Naive thymus-derived CD8-positive, alpha-beta T cell (primary cell): ENCODE data around the gene PALLD. TPM values are rescaled to one million over a fixed set of nuclear protein-coding genes. Genes with fewer than 3 reads are reported as not detected.

ENCODE experiments used
- ATAC-seq, 2 donors: fragments of 150-1000 bp; cut with Tn5 transposase in 1 of 2; sonication (Bioruptor Pico), chemical (Tn5 transposase) in 1 of 2; 1 replicate in 1 of 2; 2 replicates in 1 of 2; pipeline ENCODE4 v1.10.0; 2021; ENCODE audit warnings: mild to moderate bottlenecking in 2 of 2, moderate library complexity in 2 of 2
- POLR2A ChIA-PET: fragments of 350-600 bp; sonication (Branson Sonifier 250); formaldehyde crosslinking; loops from one replicate; lab custom pipeline; 2021; ENCODE audit warnings: antibody characterized with exemption; lab: Charles Lee
- DNase-seq, 10 donors: peaks; one replicate each; pipeline versions ENCODE4 v3.0.0 to v3.0.0-alpha.2; 2020 to 2022
- H3K27ac Mint-ChIP-seq, 10 donors: one replicate each; pipeline ENCODE4 v1.8.0; 2020 to 2022; ENCODE audit warnings: mild to moderate bottlenecking in 10 of 10, mixed read lengths in 10 of 10, moderate library complexity in 4 of 10, inconsistent platforms in 1 of 10
- H3K27me3 Mint-ChIP-seq, 5 donors: one replicate each; pipeline ENCODE4 v1.8.0; 2021 to 2022; ENCODE audit warnings: mixed read lengths in 5 of 5
- H3K36me3 Mint-ChIP-seq, 3 donors: one replicate each; pipeline ENCODE4 v1.8.0; 2020 to 2022; ENCODE audit warnings: mixed read lengths in 3 of 3, mild to moderate bottlenecking in 2 of 3, inconsistent platforms in 1 of 3
- H3K4me1 Mint-ChIP-seq, 4 donors: one replicate each; pipeline ENCODE4 v1.8.0; 2021 to 2022; ENCODE audit warnings: mixed read lengths in 4 of 4
- H3K4me3 Mint-ChIP-seq, 10 donors: one replicate each; pipeline ENCODE4 v1.8.0; 2020 to 2022; ENCODE audit warnings: mild to moderate bottlenecking in 10 of 10, mixed read lengths in 10 of 10, moderate library complexity in 6 of 10, inconsistent platforms in 1 of 10
- H3K9me3 Mint-ChIP-seq, 9 donors: one replicate each; pipeline ENCODE4 v1.8.0; 2020 to 2022; ENCODE audit warnings: mixed read lengths in 9 of 9, mild to moderate bottlenecking in 3 of 9, inconsistent platforms in 1 of 9, moderate library complexity in 1 of 9
- polyA plus RNA-seq, 3 donors: library from polyadenylated mRNA; unstranded; fragments of 300-500 nt; fragmentation: Illumina TruSeq; gene quantifications; one replicate each; pipeline ENCODE4 v1.2.3, GENCODE V29; 2021
- total RNA-seq, 8 experiments: library from RNA in 2 of 8; stranded (reverse) in 2 of 8; gene quantifications; one replicate each; pipeline ENCODE4 v1.2.3 and lab custom pipeline; 2021 to 2026

The PALLD gene
- total and polyA plus RNA-seq, 5 experiments from 2014 or later: 0.08 to 0.34 (median 0.32) TPM; not detected in 2

DNA sequence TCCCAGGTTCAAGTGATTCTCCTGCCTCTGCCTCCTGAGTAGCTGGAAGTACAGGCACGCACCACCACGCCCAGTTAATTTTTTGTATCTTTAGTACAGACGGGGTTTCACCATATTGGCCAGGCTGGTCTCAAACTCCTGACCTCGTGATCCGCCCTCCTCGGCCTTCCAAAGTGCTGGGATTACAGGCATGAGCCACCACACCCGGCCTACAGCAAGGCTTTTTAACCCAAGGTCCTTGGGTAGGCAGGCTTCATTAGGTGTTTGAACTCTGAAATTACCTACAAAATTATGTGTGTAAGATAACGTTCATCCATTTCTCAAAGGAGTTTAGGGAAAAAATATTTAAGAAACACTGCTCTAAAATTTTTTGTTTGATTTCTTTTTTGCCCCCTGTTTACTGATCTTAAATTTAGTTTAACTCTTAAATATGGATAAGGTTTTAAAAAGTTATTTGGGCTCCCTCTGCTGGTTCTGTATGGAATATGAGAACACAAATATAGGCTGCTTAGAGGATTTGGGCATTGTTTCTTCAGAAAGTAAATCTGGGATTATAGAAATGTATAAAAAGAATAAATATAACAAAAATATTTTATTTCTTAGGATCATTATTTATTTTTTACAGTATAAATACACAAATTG lies 420.4 kb downstream of the PALLD start:
- ATAC-seq (no peak), DNase-seq (peak in 3 of 10 donors; percentile 4 to 20 (median 5))
- H3K27me3 Mint-ChIP-seq: no peaks in the 10 kb centered on the region
- no peak overlapping the region for H3K27ac Mint-ChIP-seq
- H3K9me3 Mint-ChIP-seq: no peaks in the 10 kb centered on the region
- POLR2A ChIA-PET: no interaction called here
- no peak overlapping the region for H3K4me3 Mint-ChIP-seq
- no peaks in the 10 kb centered on the region for H3K36me3 Mint-ChIP-seq
- no peaks in the 10 kb centered on the region for H3K4me1 Mint-ChIP-seq

DNA sequence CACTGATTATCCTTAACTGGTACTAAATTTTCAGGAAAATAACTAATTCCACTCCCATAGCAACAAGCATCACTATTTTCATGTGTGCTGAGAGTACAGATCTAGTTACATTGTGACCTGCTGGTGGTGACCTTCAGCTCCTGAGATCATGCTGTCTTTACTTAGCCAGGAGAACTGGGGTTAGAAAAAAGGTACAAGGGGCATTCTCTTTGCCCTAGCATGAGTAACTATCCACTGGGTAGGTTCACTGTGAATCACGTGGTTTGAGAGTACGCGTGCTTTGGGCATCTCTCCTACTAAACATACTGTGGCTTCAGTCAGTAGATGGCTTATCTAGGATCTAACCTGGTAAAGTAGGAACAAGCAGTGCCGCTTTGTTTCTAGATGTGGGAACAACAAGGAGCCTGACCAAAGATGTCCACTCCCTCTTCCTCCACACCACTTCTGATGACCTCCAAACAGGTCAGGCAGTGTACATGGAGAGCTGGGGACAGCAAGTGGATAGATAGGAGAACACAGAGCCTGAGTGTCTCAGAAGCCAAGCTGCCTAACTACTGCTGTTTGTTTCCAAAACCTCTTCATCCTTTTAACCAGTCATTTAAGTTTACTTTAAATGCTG lies 423.0 kb downstream of the PALLD start:
- Mint-ChIP-seq H3K4me3 (no peak overlapping the region), H3K27me3 (peaks cover 0 to 3% (median 0%) of the 10 kb centered on the region in 5 donors), H3K27ac (peak overlapping the region in 1 of 10 donors; percentile 24), H3K4me1 (peaks cover 0 to 6% (median under 1%) of the 10 kb centered on the region in 4 donors), H3K36me3 (no peaks in the 10 kb centered on the region), H3K9me3 (no peaks in the 10 kb centered on the region)
- ATAC-seq: no peak
- POLR2A ChIA-PET: no interaction called here
- DNase-seq: no peak

DNA sequence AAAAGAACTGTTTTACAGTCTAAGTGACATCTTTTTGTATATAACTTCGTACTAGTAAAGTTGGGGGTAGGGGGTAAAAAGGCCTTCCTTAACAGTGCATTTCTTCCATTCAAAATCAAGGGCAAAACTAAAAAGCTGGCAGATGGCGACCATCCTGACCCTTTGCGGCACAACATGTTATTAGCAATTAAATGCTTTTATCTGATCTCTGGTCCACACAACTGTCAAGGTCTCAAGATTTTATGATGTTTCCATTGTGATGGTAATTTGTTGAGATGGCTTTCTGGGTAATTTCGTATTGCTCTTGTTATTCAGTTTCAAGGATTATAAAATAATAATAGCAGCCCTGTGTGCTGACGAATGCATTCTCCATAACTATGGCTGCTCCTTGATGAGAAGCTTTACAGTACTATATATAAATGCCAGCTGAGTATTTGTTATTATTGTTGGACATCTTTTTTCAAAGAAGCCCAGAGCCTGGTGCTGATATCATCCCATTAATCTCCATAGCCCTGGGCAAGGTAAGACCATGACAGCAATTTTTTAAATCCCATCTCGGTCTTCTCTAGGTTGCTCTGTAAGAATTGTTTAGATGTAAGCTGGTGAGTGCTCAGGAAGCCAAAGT lies 423.7 kb downstream of the PALLD start:
- Mint-ChIP-seq H3K27me3 (peaks cover 0 to 3% (median 0%) of the 10 kb centered on the region in 5 donors), H3K4me1 (peaks cover 0 to 6% (median under 1%) of the 10 kb centered on the region in 4 donors), H3K36me3 (no peaks in the 10 kb centered on the region), H3K27ac (no peak overlapping the region), H3K4me3 (no peak overlapping the region), H3K9me3 (no peaks in the 10 kb centered on the region)
- DNase-seq: no peak
- POLR2A ChIA-PET: no interaction called here
- ATAC-seq: no peak

DNA sequence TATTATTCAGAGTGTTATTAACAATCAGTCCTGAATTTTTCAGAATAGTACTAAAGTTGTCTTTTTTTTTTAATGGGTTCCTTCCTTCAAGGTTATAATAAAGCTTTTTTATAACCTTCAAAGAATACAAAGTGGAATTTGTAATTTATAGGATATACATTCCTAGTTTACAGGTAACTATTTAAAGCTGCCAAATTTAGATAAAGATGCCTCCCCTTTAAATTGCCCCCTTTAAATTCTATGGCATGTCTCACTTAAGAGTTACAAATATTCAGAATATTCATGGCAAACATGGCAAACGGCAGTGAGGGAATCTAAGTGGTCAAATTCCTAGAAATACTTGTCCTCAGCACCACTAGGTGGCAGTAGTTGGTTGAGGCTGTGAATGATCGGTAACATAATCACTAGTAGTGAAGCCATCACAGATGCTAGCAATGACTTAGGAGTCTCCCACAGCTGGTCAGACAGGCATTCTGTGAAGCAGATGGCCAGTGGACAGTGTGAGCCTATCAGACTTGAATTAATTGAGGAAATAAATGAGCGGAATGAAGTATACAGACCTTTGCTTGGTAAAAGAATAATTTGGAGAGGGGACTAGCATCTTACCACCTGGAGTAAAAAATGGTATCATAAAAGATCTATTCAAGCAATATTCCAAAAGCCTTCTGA lies 426.8 kb downstream of the PALLD start:
- DNase-seq (peak; percentile 4 to 73 (median 46)), ATAC-seq (peak; percentile 54 to 67)
- Mint-ChIP-seq H3K27me3 (peaks cover 0 to 3% (median 0%) of the 10 kb centered on the region in 5 donors), H3K36me3 (no peaks in the 10 kb centered on the region), H3K4me3 (no peak overlapping the region), H3K4me1 (peaks cover 0 to 6% (median under 1%) of the 10 kb centered on the region in 4 donors), H3K9me3 (no peaks in the 10 kb centered on the region), H3K27ac (peak overlapping the region in 1 of 10 donors; percentile 66)
- POLR2A ChIA-PET: interaction anchor here (0.7 kb wide), 1 partner anchor 599 kb away, joined by 4 read pairs; no protein-coding TSS in a partner anchor

DNA sequence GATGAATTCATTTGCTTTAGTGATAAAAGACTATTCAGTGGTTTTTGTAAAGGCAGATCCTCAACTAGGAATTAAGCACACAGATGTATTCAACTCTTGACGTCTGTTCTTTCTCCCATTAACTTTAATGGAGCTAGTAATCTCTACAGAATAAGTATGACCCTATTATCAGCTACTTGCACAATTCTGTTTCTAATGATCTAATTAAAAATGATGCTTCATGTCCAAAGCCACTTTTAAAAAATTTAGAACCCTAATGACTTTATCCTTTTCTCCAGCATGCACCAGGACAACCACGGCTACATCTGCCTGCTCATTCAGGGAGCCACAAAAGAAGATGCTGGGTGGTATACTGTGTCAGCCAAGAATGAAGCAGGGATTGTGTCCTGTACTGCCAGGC lies 427.8 kb downstream of the PALLD start:
- H3K27me3 Mint-ChIP-seq: peaks cover 0 to 3% (median 0%) of the 10 kb centered on the region in 5 donors
- no peak for DNase-seq
- POLR2A ChIA-PET: no interaction called here

DNA sequence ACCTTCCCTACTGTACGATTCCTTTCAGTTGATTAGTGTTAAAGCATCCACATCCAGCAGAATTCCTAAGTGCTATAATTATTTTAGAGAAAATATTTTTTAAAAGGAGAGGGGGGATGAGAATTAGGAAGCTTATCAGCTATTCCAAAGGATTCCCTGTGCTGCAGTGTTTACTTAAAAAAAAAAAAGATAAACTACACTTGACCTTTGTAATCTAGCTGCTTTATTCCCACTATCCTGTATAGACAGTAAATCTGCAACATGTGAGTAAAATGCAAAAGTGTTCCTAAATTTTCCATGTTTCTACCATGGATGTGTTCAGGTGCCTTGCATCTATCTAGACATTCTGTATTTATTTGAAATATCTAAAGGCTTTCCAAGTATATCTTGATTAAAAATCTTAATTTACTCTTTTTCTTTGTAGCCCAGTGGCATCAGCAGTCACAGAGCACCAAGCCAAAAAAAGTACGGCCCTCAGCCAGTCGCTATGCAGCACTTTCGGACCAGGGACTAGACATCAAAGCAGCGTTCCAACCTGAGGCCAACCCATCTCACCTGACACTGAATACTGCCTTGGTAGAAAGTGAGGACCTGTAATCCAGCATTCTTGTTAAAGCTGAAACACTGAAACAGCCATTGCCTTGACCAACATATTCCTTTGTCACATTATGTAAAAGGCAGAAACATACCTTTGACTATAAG lies 429.1 kb downstream of the PALLD start:
- H3K36me3 Mint-ChIP-seq: peaks cover 0 to 3% (median 0%) of the 10 kb centered on the region in 3 donors
- H3K4me3 Mint-ChIP-seq: no peak overlapping the region
- DNase-seq (no peak), ATAC-seq (no peak)
- H3K27ac Mint-ChIP-seq: no peak overlapping the region
- H3K9me3 Mint-ChIP-seq: peaks cover 0 to 2% (median 0%) of the 10 kb centered on the region in 9 donors
- peaks cover 0 to 3% (median 0%) of the 10 kb centered on the region in 5 donors for H3K27me3 Mint-ChIP-seq
- POLR2A ChIA-PET: no interaction called here
- peaks cover 0 to 6% (median under 1%) of the 10 kb centered on the region in 4 donors for H3K4me1 Mint-ChIP-seq

More for the DNA sequence above, 427.8 kb downstream of the PALLD start:
- ATAC-seq: no peak
- Mint-ChIP-seq H3K9me3 (no peaks in the 10 kb centered on the region), H3K4me3 (no peak overlapping the region), H3K36me3 (no peaks in the 10 kb centered on the region), H3K27ac (peak overlapping the region in 1 of 10 donors; percentile 2), H3K4me1 (peaks cover 0 to 6% (median under 1%) of the 10 kb centered on the region in 4 donors)

DNA sequence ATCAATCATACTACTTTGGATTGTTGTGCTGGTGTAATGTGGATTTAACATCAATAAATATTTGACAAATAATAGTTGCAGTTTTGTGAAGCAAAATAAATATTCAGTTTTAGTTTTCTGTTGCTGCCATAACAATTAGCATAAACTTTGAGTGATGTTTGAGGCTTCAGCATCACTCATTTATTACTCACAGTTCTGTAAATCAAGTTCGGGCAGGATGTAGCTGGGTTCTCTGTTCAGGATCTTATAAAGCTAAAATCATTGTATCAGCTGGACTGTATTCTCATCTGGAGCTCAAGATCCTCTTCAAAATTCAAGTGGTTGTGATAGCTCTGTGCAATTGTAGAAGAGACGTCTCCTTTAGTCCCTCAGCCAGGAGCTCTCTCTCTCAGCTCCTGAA lies 431.5 kb downstream of the PALLD start:
- DNase-seq (no peak), ATAC-seq (no peak)
- no peak overlapping the region for H3K27ac Mint-ChIP-seq
- H3K36me3 Mint-ChIP-seq: peaks cover 4 to 20% (median 19%) of the 10 kb centered on the region in 3 donors
- POLR2A ChIA-PET: no interaction called here
- no peak overlapping the region for H3K4me3 Mint-ChIP-seq
- peaks cover 8 to 25% (median 20%) of the 10 kb centered on the region in 9 donors for H3K9me3 Mint-ChIP-seq
- peaks cover 0 to 6% (median 2%) of the 10 kb centered on the region in 4 donors for H3K4me1 Mint-ChIP-seq
- H3K27me3 Mint-ChIP-seq: peaks cover 0 to 3% (median 0%) of the 10 kb centered on the region in 5 donors

DNA sequence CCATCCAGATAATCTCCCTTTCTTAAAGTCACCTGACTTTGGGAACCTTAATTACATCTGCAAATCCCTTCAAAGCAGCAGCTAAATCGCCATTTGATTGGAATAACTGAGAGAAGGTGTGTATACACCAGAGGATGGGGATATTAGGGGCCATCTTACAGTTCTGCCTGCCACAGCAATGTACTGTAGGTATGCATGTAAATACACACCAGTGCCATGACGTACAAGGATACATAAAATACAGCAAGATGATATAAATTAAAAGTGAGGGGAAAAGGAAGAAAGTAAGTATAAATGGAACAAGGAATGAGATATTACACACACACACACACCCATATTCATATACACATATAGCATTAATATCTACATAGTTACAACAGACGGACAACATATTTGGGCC lies 432.0 kb downstream of the PALLD start:
- POLR2A ChIA-PET: no interaction called here
- Mint-ChIP-seq H3K27me3 (no peaks in the 10 kb centered on the region), H3K4me3 (no peak overlapping the region), H3K36me3 (peaks cover 4 to 25% (median 23%) of the 10 kb centered on the region in 3 donors), H3K9me3 (peaks cover 11 to 30% (median 22%) of the 10 kb centered on the region in 9 donors), H3K4me1 (peaks cover 0 to 2% (median under 1%) of the 10 kb centered on the region in 4 donors), H3K27ac (no peak overlapping the region)
- ATAC-seq: no peak
- no peak for DNase-seq

DNA sequence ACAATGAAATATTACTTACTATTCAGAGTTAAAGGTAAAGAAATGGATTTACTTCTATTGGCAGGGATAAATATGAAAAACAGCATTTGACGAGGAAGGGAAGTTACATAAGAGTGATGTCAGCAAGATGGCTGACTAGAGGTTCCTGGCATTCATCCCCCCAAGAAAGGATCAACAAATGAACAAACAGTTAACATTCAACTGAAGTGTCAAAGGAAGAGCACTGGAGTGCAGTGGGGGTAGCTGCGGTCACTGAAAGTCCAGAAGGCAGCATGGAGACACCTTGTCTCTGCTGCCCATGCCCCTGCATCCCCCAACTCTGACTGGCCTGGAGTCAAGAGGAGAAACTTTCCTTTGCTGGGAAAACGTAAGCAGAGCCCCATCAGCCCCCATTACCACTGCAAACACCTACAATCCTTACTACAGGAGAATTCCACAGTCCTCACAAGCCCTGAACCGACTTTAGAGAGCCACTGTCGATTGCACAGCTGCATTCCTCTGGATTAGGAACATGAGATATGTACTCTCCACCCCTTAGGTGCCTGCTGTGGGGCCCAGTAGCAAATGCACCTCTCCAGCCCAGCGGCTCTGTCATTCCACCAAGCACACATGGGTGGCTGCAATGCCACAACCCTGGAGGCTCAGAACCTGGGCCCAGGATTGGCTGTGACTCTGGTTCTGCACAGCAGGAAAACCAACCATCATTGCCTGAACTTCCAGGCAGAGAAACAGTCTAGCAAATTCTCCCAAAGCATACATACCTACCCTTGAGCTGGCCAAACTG lies 433.8 kb downstream of the PALLD start:
- H3K9me3 Mint-ChIP-seq: peaks cover 11 to 44% (median 29%) of the 10 kb centered on the region in 9 donors
- H3K4me1 Mint-ChIP-seq: peaks cover 0 to 2% (median 0%) of the 10 kb centered on the region in 4 donors
- peaks cover 8 to 37% (median 27%) of the 10 kb centered on the region in 3 donors for H3K36me3 Mint-ChIP-seq
- POLR2A ChIA-PET: no interaction called here
- H3K27ac Mint-ChIP-seq: no peak overlapping the region
- H3K4me3 Mint-ChIP-seq: no peak overlapping the region
- H3K27me3 Mint-ChIP-seq: no peaks in the 10 kb centered on the region
- DNase-seq: no peak
- ATAC-seq: no peak

DNA sequence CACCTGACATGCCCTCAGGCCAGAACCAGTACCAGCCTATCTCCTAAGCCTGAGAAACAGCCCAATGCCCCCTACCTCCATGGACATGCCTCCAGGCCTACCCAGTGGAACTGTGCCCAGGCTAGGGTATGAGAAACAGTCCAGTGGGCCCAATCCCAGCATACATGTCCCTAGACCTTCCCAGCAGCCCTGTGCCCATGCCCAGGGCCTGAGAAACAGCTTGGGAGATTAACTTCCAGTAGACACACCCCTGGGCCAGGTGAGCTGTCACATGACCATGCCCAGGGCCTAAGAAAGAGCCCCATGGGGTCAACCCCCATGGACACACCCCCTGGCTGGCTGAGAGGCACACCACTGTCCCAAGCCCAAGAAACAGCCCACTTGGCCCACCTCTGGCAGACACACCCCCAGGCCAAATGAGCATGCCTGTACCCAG lies 434.4 kb downstream of the PALLD start:
- H3K36me3 Mint-ChIP-seq: peaks cover 8 to 37% (median 31%) of the 10 kb centered on the region in 3 donors
- no peaks in the 10 kb centered on the region for H3K27me3 Mint-ChIP-seq
- POLR2A ChIA-PET: no interaction called here
- no peak for ATAC-seq
- no peak for DNase-seq
- no peak overlapping the region for H3K4me3 Mint-ChIP-seq
- H3K4me1 Mint-ChIP-seq: peaks cover 0 to 2% (median 0%) of the 10 kb centered on the region in 4 donors
- H3K9me3 Mint-ChIP-seq: peaks cover 11 to 48% (median 29%) of the 10 kb centered on the region in 9 donors
- H3K27ac Mint-ChIP-seq: no peak overlapping the region

DNA sequence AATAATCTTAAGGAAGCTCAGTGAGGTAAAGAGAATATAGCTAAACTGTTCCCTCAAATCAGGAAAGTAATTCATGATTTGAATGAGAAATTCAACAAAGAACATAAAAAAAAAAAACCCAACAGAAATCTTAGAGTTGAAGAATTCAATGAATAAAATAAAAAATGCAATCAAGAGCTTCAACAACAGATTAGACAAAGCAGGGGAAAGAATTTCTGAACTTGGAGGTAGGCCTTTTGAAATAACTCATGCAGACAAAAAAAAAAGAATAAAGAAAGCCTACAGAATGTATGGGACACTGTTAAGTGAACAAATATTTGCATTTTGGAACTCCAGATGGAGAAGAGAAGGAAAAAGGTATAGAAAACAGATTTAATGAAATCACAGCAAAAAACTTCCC lies 435.3 kb downstream of the PALLD start:
- Mint-ChIP-seq H3K4me3 (no peak overlapping the region), H3K27me3 (no peaks in the 10 kb centered on the region), H3K9me3 (peaks cover 11 to 56% (median 37%) of the 10 kb centered on the region in 9 donors), H3K36me3 (peaks cover 11 to 46% (median 39%) of the 10 kb centered on the region in 3 donors), H3K27ac (no peak overlapping the region), H3K4me1 (peaks cover 0 to 2% (median 0%) of the 10 kb centered on the region in 4 donors)
- ATAC-seq (no peak), DNase-seq (no peak)
- POLR2A ChIA-PET: no interaction called here
